GM18907 (cell line): Measurements from ENCODE around the gene SF3A2.

ENCODE experiments used
- ATAC-seq: cut with Tn5 transposase; IDR thresholded peaks from one replicate; pipeline ENCODE4 v1.9.1; 2021; ENCODE audit warnings: mild to moderate bottlenecking, moderate library complexity; ENCODE audit not compliant: unreplicated experiment

Gene SF3A2

DNA sequence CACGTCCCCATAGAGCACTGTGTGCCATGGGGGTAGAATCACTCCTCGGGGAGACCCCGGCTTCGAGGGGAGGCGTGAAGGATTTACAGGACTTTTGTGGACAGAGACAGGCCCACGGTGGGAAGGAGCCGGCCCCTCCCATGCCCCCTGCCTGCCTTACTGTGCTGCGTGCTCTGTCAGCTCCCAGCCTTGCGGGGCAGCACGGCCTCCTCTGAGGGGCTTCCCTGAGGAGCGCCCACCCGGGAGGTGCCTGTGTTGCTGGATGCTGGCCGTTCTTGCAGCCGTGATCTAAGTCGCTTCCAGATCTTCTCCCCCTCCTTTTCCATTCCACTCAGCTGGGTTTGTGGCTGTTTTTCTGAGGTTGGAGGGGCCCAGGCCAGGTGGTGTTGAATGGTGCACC, 29.6 kb upstream of the SF3A2 start:
- no peak for ATAC-seq

DNA sequence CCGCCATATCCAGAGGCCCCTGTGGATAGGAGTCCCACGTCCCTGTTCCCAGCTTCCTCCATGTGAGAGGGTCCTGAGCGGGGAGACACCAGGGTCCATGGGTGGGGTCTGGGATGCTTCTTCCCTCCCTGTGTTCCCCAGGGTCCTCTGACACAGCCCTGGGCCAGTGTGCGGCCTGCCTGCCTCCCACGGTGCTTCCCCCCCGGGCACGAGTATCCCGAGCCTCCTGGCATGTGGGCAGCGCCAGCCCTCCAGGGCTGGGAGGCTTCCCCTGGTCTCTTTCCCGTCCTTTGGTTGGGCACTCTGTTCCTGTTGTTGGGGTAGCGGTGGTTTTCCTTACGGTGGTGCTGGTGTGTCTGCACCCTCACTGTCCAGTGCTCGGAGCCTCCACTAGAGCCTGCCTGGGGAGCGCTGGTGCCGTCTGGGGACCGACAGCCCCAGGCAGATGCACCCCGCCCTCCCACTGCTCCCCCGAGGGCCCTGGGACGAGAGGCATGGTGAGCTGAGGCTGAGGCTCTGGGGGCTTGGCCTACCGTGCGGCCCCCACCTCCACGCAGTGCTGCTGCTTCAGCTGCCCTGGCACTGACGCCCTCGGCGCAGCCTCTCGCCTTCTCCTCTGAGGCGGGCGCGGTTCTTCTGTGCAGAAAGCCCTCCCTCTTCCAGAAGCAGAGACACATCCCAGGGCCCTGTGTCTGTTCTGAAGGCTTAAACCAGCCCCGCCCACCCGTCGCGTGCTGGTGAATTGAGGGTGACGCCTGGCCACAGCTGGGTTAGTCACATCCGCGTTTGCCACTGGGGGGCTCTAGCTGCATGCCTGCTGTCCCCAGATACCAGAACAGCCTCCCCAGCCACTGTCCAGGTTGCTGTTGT, 28.4 kb upstream of the SF3A2 start:
- no peak for ATAC-seq

DNA sequence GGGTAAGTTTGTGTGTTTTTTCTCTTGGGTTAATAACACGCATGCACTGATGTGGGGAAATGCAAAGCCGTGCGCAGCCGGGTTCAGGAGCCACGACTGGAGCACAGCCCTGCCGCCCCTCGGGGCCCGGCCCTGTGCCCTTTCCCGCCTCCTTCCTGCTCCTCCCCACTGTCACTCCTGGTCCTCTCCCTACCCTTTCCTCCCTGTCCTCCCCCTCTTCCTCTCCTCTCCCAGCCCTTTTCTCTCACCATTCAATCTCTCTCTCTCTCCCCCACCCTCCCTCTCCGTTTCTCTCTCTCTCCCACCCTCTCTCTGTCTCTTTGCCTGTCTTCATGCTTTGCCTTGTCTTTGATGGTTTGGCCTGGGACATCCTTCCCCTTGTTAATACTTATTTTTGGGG, 27.6 kb upstream of the SF3A2 start:
- no peak for ATAC-seq

DNA sequence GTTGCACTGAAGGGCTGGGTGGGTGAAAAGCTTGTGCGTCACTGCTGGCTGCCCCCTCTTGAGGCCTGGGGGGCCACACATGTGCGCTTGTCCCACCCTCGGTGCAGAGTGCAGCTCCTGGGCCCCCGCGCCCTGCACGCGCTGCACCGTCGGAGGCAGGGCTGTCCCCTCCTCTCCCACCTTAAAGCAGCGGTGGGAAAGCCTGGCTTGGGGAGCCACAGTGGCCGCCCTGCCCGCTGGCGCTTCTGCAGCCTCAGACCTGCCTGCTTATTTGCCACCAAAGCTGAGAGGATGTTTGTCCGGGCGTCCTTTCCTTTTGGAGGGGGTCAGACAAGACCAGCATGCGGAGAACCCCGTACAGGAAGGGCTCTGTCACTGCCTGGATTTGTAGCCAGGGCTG, 27.2 kb upstream of the SF3A2 start:
- ATAC-seq, result no peak

DNA sequence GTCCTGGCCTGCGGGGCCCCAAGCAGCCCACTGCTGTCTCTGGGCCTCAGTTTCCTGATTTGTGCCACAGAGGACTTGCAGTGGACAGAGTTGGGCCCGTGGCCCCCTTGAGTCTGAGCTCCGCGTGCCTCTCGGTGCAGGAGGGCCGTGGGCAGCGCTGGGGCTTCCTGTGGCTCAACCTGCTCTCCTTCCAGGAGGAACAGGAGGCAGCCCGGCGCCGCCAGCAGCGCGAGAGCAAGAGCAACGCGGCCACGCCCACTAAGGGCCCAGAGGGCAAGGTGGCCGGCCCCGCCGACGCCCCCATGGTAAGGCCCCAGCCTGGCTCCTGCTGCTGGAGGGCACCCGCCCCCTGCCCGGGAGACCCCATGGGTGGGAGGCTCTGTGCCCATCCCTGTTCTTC, 26.4 kb upstream of the SF3A2 start:
- no peak for ATAC-seq

DNA sequence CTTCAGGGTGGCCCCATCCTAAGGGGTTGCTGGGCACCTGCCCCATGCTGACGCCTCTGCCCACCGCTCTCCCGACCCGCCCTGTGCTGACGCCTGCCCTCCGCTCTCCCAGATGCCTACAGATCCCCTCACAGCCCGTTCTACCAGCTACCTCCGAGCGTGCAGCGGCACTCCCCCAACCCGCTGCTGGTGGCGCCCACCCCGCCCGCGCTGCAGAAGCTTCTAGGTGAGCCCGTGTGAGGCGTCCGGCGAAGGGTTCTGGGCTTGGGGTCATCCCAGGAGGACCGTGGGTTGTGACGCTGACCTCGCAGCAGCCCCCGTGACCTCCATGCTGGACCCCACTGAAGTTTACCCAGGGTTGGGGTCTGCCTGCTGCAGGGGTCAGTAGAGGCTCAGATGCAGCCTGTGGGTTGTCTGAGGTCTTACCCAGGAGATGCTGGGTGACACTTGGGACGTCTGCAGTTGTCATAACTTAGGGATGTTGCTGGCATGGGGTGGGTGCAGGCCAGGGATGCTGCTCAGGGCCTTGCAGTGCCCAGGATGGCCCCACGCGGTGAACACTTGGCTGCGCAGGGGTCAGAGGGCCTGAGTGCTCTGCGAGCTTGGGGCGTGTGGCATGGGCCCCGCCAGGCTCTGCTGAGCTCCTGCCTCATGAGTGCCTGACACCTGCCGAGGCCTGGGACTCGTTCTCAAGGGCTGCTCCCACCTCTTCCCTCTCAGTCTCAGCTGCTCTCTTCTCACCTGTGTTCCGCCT, 25.5 kb upstream of the SF3A2 start:
- no peak for ATAC-seq

DNA sequence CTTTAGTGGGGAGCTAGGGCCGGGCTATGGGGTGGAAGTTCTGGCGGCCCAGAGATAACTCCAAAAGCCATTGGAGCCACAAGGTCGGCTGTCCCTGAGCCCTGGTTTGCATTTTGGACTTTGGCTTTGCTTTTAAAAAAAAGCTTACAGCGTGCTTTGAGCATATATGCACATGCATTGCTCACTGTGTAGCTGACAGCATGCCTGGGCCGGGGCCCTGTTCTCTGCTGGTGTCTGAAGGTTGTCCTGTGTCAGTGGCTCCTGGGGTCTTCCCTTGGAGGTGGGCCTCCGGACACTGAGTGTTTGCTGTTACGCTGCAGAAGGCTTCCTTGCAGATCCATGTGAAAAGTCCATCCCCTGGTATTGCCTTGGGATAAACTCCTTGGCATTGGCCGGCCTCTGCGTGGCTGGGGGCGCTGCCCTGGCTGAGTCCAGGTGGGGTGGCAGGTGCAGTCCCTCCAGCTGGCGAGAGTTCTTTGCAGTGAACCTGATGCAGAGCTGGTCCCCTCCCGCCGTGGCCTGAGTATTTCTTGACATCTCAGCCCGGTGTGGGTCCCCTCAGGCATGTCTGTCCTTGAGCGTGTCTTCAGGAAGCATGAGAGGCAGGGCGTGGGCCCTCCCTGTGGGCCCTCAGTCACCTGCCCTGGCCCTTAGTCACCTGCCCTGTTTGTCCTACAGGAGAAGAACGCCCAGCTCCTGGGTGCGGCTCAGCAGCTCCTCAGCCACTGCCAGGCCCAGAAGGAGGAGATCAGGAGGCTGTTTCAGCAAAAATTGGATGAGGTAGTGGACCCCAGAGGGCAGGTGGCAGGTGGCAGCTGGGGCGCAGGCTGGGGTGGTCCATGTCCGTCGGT, 23.5 kb upstream of the SF3A2 start:
- ATAC-seq, result no peak

DNA sequence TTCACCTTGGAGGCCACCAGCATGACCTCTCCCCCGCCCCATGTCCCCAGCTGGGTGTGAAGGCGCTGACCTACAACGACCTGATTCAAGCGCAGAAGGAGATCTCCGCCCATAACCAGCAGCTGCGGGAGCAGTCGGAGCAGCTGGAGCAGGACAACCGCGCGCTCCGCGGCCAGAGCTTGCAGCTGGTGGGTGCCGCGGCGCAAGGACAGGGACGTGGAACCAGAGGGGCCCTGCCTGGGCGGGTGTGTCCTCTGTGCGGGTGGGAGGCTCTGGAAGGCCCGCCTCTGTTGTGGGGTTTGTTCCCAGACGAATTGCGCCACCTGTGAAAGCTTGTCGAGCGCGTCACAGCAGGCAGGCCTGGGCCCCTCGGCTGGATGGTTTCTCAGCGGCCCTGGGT, 22.8 kb upstream of the SF3A2 start:
- no peak for ATAC-seq

DNA sequence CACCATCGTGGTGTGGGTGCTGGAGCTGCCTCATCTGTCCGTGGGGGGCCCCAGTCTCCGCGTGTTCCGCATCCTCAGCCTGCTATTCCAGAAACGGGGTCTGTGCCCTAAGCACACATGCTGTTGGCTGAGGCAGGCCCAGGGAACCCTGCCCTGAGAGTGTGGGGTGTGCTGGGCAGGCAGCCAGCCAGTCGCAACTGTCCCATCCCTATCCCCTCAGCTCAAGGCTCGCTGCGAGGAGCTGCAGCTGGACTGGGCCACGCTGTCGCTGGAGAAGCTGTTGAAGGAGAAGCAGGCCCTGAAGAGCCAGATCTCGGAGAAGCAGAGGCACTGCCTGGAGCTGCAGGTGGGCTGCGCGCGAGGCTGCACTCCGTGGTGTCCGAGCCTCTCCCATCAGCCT, 22.4 kb upstream of the SF3A2 start:
- ATAC-seq, result no peak

DNA sequence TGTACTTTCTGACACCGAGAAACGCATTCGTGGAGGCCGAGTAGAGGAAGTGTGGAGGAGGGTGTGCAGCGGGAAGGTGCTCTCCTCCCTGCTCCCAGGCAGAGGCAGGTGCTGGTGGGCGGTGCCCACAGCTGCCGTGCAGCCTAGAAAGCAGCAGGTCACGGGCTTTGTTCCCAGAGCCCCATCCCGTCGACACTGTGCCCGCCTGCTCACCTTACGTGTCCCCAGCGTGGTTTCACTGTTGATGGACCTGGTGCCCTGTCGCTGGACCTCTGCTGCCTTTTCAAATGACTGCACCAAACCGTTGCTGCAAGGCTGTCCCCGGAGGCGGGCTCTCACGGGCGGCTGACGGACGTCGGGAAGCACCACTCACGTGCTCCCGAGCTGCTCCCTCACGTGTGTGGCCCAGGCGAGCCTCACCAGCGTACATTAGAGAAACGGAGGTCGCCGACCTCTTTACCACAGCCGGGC, 21.3 kb upstream of the SF3A2 start:
- ATAC-seq, result no peak

DNA sequence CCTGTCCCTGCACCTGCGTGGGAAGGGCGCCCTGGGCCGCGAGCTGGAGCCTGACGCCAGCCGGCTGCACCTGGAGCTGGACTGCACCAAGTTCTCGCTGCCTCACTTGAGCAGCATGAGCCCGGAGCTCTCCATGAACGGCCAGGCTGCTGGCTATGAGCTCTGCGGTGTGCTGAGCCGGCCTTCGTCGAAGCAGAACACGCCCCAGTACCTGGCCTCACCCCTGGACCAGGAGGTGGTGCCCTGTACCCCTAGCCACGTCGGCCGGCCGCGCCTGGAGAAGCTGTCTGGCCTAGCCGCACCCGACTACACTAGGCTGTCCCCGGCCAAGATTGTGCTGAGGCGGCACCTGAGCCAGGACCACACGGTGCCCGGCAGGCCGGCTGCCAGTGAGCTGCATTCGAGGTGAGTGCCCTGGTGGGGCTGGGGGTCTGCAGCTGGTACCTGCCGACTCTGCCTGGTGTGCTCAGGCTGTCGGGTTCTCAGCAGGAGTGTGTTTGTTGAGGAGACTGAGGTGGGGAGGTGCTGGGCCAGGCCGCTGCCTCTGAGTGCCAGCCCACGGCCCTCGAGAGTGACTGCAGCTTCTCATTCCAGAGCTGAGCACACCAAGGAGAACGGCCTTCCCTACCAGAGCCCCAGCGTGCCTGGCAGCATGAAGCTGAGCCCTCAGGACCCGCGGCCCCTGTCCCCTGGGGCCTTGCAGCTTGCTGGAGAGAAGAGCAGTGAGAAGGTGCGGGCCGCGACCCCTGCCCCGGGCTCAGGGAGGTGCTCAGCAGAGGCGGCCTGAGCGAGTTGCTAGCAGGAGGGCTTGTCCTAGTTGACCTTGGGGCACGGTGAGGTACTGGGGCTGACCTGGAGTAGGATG, 20.0 kb upstream of the SF3A2 start:
- no peak for ATAC-seq

DNA sequence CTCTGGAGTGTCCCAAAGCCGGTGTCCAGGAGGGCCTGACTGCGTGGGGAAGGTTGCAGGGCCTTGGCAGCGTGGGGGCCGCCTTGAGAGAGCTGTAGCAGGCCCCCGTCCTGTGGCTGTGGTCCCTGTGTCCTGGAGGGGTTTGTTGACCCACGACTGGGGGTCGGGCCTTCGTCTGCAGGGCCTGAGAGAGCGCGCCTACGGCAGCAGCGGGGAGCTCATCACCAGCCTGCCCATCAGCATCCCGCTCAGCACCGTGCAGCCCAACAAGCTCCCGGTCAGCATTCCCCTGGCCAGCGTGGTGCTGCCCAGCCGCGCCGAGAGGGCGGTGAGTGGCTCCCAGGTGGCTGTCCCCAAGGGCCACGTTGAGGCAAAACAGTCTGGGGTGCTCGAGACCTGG, 19.0 kb upstream of the SF3A2 start:
- no peak for ATAC-seq

DNA sequence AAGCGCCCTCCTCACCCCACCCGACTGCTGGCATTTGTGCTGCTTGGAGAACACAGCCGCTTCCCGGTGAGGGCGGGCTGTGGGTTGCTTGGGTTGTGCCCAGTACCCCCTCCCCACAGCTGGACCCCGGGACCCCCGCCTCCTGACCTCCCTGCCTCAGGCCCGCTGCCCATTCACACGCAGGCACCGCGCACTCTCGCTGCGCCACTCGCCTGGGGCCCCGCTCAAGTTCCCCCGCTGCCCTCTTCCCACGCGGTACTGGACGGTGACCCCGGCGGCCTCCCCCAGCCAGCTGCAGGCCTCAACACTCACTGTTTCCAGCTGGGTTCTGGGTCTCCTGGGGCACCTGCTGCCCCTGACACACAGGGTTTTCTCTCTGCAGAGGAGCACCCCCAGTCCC, 16.9 kb upstream of the SF3A2 start:
- no peak for ATAC-seq

DNA sequence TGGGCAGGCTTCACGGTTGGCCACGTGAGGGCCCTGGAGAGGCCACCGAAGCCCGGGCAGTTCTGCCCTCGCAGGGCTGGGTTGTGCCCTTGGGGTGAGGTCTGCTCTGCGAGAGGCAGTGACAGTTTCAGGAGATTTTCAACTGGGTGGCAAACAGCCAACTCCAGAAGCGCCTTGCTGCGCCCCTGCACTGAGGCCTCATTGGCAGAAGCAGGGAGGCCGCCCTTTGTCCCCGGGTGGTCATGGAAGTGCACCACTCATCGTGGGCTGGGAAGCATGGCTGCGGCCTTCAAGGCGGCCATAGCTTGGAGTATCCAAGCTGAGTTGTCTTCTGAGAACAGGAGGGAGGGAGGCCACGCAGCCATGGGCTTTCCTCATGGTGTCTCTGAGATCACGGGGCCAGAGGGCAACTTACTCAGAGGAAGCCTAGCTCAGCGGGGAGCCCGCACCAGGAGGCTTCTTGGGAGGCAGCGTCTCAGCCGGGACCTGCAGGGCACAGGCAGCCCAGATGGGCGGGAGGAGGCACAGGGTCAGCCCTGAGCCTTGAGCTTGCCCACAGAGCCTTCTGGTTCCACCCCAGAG, 15.3 kb upstream of the SF3A2 start:
- ATAC-seq, result no peak

DNA sequence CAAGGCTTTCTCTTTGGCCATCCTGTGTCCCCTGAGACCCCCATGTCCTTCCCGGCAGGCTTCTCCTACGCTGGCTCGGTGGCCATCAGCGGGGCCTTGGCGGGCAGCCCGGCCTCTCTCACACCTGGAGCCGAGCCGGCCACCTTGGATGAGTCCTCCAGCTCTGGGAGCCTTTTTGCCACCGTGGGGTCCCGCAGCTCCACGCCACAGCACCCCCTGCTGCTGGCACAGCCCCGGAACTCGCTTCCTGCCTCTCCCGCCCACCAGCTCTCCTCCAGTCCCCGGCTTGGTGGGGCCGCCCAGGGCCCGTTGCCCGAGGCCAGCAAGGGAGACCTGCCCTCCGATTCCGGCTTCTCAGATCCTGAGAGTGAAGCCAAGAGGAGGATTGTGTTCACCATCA, 14.7 kb upstream of the SF3A2 start:
- ATAC-seq, result no peak

DNA sequence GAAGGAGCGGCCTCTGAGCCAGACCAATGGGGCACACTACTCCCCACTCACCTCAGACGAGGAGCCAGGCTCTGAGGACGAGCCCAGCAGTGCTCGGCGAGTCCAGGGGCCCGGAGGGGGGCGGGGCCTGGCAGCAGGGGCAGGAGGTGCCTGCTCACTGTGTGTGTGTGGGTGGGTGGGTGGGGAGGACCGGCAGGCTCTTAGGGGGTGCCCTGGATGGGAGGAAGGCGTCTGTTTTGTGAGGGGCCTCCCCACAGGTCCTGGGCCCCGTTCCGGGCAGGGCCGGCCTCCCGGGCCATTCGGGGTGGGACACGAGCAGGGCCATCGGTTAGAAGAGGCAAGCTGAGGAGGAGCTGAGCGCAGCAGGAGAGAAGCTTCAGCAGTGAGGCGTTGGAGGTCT, 13.2 kb upstream of the SF3A2 start:
- ATAC-seq, result no peak

DNA sequence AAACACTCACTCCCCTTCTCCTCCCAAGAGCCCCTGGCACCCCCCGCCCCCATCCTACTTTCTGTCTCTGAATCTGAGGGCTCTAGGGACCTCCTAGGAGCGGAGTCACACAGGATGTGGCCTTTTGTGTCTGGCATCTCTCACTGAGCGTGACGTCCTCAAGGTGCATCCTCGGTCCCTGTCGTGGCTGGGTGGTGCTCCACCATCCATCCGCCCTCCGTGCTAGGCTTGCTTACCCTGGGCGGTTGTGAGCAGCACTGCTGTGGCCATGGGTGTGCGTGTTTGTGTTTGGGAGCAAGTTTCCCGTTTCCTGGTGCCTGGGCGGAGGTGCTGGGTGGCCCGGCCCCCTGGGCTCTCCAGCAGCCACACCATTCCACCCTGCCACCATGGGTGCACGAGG, 12.7 kb upstream of the SF3A2 start:
- ATAC-seq, result no peak

DNA sequence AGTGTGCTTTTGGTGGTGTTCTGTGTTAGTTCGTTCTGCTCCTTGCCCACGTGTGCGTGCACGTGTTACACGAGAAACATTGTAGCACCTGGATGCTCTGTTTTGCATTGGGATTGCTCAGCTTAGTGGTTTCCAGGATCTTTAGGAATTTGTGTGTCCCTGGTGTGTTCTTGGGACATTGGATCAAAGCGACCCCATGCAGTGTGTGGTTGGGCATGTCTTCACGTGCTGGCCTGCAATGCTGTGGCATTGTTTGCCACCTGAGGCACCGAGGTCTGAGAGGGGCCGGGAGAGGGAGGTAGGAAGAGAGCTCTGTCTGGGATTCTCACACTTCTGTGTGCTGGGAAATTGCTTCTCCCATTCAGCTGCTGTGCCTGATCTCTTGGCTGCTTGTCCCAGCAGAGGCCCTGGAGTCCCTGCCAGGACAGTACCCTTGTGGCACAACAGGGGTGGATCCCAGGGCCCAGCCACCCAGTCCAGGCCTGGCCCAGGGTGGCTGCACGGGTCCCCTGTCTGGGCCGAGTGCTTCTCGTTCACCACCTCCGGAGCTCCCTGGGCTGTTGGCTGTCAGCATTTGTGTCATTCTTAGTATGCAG, 11.8 kb upstream of the SF3A2 start:
- ATAC-seq, result no peak

DNA sequence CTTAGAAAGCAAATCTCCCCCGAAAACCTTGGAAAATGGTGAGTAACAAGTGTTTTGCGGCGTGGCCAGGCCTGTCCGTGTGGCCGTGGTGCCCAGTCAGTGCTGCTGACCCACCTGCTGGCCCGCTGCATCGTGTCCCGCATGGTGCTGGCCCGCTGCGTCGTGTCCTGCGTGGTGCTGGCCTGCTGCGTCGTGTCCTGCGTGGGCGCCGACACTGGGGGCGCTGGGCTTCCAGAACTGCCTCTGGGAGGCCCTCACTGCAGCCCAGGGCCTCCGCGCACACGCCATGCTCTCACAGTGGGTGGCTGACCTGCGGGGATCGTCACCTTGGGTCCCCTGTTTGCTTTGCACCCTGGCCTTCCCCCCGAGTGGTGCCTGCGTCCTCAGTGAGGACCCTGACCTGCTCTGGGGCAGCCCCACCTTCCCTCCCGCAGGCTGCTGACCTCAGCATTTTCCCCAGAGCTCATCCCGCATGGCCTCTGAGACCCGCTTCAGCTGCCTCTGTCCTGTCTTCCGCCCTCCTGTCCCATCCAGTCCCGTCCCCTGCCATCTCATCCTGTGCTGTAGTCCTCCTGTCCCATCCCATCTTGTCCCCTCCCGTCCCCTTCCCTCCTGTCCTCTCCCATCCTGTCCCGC, 11.1 kb upstream of the SF3A2 start:
- no peak for ATAC-seq
